ENCODE data around the gene TMOD1.
"Not testable (repeated sequence)": the region's sequence is repeated elsewhere in the genome, so short reads cannot be mapped to it uniquely, and the experiment has no call there.

TMOD1 gene

GRCh38 chr9:97487107-97487506, 14.4 kb upstream of the TMOD1 start:
- H3K4me2 ChIP-seq (ENCODE audit: low read length), result no peak overlapping the region
- H3K4me1 ChIP-seq (ENCODE audit: control insufficient read depth, low read length), result no peaks in the 10 kb centered on the region
- no peaks in the 10 kb centered on the region for H3K27me3 ChIP-seq (ENCODE audit: control insufficient read depth, low read length)
- H3K27ac ChIP-seq (ENCODE audit: low read depth, low read length), result no peak overlapping the region
- no peak overlapping the region for H3K4me3 ChIP-seq (ENCODE audit: low read length)
- no peaks in the 10 kb centered on the region for H4K20me1 ChIP-seq (ENCODE audit: control insufficient read depth, insufficient read depth, low read depth, low read length)
- H3K36me3 ChIP-seq (ENCODE audit: control insufficient read depth, low read length), result peaks cover 4% of the 10 kb centered on the region; the same call in 1 of the 2 replicates
- no peaks in the 10 kb centered on the region for H3F3A ChIP-seq (ENCODE audit: control insufficient read depth, insufficient read depth)
- H3K9me2 ChIP-seq (replicated peaks; ENCODE audit: control insufficient read depth, low read length), result no peaks in the 10 kb centered on the region
- H3K79me2 ChIP-seq (ENCODE audit: control insufficient read depth, low read length), result no peaks in the 10 kb centered on the region
- no peaks in the 10 kb centered on the region for H3K9me3 ChIP-seq (ENCODE audit: control insufficient read depth, insufficient read depth, low read length)
- TF ChIP-seq CTCF (IDR thresholded peaks at IDR 0.05; ENCODE audit: low read depth, low read length, poor library complexity, severe bottlenecking) (no peak), EZH2phosphoT487 (IDR thresholded peaks at IDR 0.05; ENCODE audit: borderline replicate concordance, low read length) (no peak)

- Histone ChIP-seq H3K79me2 (ENCODE audit: control insufficient read depth, low read length) (no peaks in the 10 kb centered on the region), H3K9me3 (ENCODE audit: control insufficient read depth, insufficient read depth, low read length) (no peaks in the 10 kb centered on the region), H4K20me1 (ENCODE audit: control insufficient read depth, insufficient read depth, low read depth, low read length) (no peaks in the 10 kb centered on the region), H3K27me3 (ENCODE audit: control insufficient read depth, low read length) (no peaks in the 10 kb centered on the region), H3K36me3 (ENCODE audit: control insufficient read depth, low read length) (peaks cover 3% of the 10 kb centered on the region; the same call in 1 of the 2 replicates), H3K9me2 (replicated peaks; ENCODE audit: control insufficient read depth, low read length) (no peaks in the 10 kb centered on the region), H3K27ac (ENCODE audit: low read depth, low read length) (no peak overlapping the region), H3K4me3 (ENCODE audit: low read length) (no peak overlapping the region), H3K4me2 (ENCODE audit: low read length) (no peak overlapping the region), H3K4me1 (ENCODE audit: control insufficient read depth, low read length) (no peaks in the 10 kb centered on the region), H3F3A (ENCODE audit: control insufficient read depth, insufficient read depth) (no peaks in the 10 kb centered on the region)
- no peak for TF ChIP-seq EZH2phosphoT487 (IDR thresholded peaks at IDR 0.05; ENCODE audit: borderline replicate concordance, low read length)
- no peak for TF ChIP-seq CTCF (IDR thresholded peaks at IDR 0.05; ENCODE audit: low read depth, low read length, poor library complexity, severe bottlenecking)
These were observed 13.6 kb upstream of the TMOD1 start for GRCh38 chr9:97487861-97488260.

GRCh38 chr9:97491216-97491999, 10.1 kb upstream of the TMOD1 start:
- Histone ChIP-seq H3K4me1 (ENCODE audit: control insufficient read depth, low read length) (no peaks in the 10 kb centered on the region), H3K79me2 (ENCODE audit: control insufficient read depth, low read length) (no peaks in the 10 kb centered on the region)

GRCh38 chr9:97497558-97498375, 3.7 kb upstream of the TMOD1 start:
- not testable (repeated sequence) for H3K36me3 ChIP-seq (ENCODE audit: control insufficient read depth, low read length); H3K4me3 ChIP-seq (ENCODE audit: low read length)

More at GRCh38 chr9:97491216-97491999, 10.1 kb upstream of the TMOD1 start:
- H3K36me3 ChIP-seq (ENCODE audit: control insufficient read depth, low read length), result no peaks in the 10 kb centered on the region
- no peaks in the 10 kb centered on the region for H3K9me3 ChIP-seq (ENCODE audit: control insufficient read depth, insufficient read depth, low read length)
- H4K20me1 ChIP-seq (ENCODE audit: control insufficient read depth, insufficient read depth, low read depth, low read length), result no peaks in the 10 kb centered on the region
- no peak overlapping the region for H3K4me2 ChIP-seq (ENCODE audit: low read length)
- no peaks in the 10 kb centered on the region for H3K9me2 ChIP-seq (replicated peaks; ENCODE audit: control insufficient read depth, low read length)
- no peak overlapping the region for H3K27ac ChIP-seq (ENCODE audit: low read depth, low read length)
- no peaks in the 10 kb centered on the region for H3F3A ChIP-seq (ENCODE audit: control insufficient read depth, insufficient read depth)
- no peaks in the 10 kb centered on the region for H3K27me3 ChIP-seq (ENCODE audit: control insufficient read depth, low read length)
- H3K4me3 ChIP-seq (ENCODE audit: low read length), result no peak overlapping the region
- no peak for TF ChIP-seq CTCF (IDR thresholded peaks at IDR 0.05; ENCODE audit: low read depth, low read length, poor library complexity, severe bottlenecking)
- no peak for TF ChIP-seq EZH2phosphoT487 (IDR thresholded peaks at IDR 0.05; ENCODE audit: borderline replicate concordance, low read length)

GRCh38 chr9:97498846-97499245, 2.6 kb upstream of the TMOD1 start:
- H4K20me1 ChIP-seq (ENCODE audit: control insufficient read depth, insufficient read depth, low read depth, low read length); H3K4me2 ChIP-seq (ENCODE audit: low read length); H3K9me2 ChIP-seq (replicated peaks; ENCODE audit: control insufficient read depth, low read length); H3F3A ChIP-seq (ENCODE audit: control insufficient read depth, insufficient read depth); H3K79me2 ChIP-seq (ENCODE audit: control insufficient read depth, low read length); H3K27ac ChIP-seq (ENCODE audit: low read depth, low read length); H3K36me3 ChIP-seq (ENCODE audit: control insufficient read depth, low read length); H3K9me3 ChIP-seq (ENCODE audit: control insufficient read depth, insufficient read depth, low read length); H3K4me3 ChIP-seq (ENCODE audit: low read length): not testable (repeated sequence)
- Histone ChIP-seq H3K27me3 (ENCODE audit: control insufficient read depth, low read length) (peaks cover 42% of the 10 kb centered on the region), H3K4me1 (ENCODE audit: control insufficient read depth, low read length) (peaks cover 24% of the 10 kb centered on the region)

More at GRCh38 chr9:97497558-97498375, 3.7 kb upstream of the TMOD1 start:
- H3K27ac ChIP-seq (ENCODE audit: low read depth, low read length); H4K20me1 ChIP-seq (ENCODE audit: control insufficient read depth, insufficient read depth, low read depth, low read length); H3F3A ChIP-seq (ENCODE audit: control insufficient read depth, insufficient read depth); H3K9me2 ChIP-seq (replicated peaks; ENCODE audit: control insufficient read depth, low read length); H3K4me2 ChIP-seq (ENCODE audit: low read length); H3K79me2 ChIP-seq (ENCODE audit: control insufficient read depth, low read length); H3K9me3 ChIP-seq (ENCODE audit: control insufficient read depth, insufficient read depth, low read length): not testable (repeated sequence)
- Histone ChIP-seq H3K4me1 (ENCODE audit: control insufficient read depth, low read length) (peaks cover 21% of the 10 kb centered on the region), H3K27me3 (ENCODE audit: control insufficient read depth, low read length) (peaks cover 32% of the 10 kb centered on the region)

All from DOHH2 (cell line).